HG03565 (cell line): ENCODE data around the gene MORN1.
A peak's percentile ranks its signal among the peaks of the same experiment; 100 is the strongest.

Source experiments
- ATAC-seq: cut with Tn5 transposase; IDR thresholded peaks from one replicate; pipeline ENCODE4 v1.9.1; 2021; ENCODE audit warnings: mild to moderate bottlenecking, moderate library complexity; ENCODE audit not compliant: unreplicated experiment

The MORN1 gene

DNA sequence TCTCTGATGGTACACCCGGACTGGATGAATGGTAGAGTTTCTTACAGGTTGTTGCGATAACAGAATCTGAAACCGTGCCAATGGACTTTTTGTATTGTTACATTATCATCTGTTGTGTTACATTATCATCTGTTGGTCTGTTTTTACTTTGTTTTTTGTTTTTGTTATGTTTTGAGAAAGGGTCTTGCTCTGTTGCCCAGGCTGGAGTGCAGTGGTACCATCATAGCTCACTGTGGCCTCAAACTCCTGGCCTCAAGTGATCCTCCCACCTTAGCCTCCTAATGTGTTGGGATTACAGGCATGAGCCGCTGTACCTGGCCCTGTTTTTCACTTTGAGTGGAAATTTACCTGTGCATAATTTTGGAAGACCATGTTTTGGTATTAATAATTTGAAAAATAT, 31.2 kb upstream of the MORN1 start:
- no peak for ATAC-seq

DNA sequence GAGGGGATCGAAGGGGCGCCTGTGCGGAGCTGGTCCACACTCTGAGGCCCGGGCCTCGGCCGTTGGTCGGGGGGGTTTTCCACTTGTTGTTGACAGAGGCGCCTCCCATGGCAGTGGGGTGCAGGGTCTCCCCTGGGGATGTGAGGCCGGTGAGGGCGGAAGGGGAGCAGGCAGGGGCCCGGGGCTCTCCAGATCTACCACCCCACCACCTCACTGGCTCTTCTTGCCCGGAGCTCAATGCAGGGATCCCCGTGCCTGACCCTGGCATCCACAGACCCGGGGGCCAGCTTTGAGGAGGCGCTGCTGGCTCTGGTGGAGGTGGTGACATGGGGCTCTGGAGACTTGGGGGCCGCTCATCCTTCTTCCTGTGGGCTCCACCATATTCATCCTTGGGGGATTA, 28.1 kb upstream of the MORN1 start:
- ATAC-seq = no peak

DNA sequence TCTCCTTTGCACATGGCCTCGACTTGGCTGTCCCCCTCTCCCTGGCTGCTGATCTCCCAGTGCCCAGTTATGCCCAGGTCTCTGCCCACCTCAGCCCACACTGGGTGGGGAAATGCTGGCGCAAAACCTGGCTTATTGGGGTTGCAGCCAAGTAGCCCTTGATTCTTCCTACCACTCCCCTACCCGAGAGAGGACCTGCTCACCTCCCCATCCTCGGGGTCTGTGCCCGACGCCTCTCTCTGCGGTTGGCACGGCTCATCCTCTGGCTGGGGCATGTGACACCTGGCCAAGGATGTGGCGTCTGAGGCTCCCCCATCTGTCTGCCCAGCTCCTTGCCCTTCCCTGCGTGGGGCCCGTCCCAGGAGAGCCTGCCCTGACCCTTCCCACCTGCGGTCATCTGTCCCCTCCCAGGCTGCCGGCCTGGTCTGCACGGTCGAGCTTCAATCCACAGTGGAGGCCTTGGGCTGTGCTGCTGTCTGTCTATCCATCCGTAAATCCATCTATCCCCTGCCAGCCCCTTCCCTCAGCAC, 27.5 kb upstream of the MORN1 start:
- no peak for ATAC-seq

DNA sequence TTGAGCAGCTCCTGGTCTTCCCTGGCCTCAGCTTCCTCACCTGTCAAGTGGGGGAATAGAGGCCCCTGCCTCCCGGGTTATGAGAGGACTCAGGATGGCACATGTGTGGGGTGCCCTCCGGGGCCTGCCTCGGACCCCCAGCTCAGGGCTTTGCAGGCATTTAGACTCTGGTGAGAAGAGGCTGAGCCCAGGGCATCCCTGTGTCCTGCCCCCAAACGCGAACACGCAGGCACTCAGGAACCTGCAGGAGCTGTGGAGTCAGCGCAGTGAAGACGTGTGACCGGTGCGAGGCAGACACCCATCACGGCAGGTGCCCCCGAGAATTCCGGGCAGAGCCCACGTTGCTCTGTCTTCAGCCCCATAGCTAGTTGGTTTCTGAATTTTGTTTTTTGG, 26.5 kb upstream of the MORN1 start:
- no peak for ATAC-seq

DNA sequence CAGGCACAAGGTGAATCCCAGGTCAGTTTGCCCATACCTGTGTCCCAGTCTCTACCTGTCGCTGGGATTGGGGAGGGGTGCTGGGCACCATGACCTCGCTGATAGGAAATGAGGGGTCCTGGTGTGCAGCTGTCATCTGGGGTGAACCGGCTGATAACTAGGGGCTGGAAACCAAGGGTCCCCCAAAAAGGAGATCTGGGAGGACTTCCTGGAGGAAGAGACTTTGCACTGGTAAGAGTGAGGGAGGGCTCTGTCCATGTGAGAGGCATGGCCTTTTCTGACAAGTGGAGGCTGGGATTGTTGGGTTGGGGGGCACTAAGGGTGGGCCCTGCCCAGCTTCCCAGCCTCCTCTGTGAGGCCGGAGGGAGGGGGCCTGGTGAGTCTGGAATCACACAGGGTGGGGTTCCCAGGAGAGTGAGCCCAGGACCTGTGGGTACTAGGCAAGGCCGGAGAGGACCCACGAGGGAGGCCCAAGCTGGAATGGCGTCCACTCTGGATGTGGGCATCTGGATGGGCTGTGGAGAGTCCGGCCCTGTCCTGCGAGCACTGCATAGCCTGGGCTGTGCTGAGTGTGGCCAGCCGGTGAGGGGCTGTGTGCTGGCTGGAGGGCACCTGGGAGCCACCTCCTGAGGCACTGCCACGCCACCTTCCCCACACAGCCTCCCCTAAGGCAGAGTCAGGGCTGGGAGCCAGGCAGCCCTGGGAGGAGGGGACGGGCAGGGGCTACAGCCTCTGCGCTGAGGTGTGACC, 25.9 kb upstream of the MORN1 start:
- no peak for ATAC-seq

DNA sequence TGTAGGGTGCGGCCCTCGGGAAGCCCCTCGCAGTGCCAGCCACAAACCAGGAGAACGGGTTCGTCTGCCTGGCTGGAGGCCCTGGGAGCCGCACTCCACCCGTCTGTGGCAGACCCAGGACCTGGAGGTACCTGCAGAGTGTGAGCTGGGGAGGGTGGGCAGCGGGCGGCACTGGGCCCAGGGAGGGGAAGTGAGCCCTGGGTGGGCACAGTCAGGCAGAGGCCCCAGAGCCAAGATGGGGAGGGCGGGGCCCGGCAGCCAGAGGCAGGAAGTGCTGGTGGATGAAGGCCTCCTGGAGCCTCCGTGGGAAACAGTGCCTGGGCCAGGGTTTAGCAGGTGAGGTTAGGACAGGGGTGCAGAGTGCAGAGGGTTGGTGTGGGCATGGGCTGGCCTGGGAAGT, 25.0 kb upstream of the MORN1 start:
- no peak for ATAC-seq

- no peak for ATAC-seq
These were observed 24.5 kb upstream of the MORN1 start for GRCh38 chr1:2415801-2416208.

GRCh38 chr1:2415337-2415736, 24.0 kb upstream of the MORN1 start:
- ATAC-seq = no peak

- ATAC-seq = no peak
These were observed 23.1 kb upstream of the MORN1 start for GRCh38 chr1:2414297-2414958.

DNA sequence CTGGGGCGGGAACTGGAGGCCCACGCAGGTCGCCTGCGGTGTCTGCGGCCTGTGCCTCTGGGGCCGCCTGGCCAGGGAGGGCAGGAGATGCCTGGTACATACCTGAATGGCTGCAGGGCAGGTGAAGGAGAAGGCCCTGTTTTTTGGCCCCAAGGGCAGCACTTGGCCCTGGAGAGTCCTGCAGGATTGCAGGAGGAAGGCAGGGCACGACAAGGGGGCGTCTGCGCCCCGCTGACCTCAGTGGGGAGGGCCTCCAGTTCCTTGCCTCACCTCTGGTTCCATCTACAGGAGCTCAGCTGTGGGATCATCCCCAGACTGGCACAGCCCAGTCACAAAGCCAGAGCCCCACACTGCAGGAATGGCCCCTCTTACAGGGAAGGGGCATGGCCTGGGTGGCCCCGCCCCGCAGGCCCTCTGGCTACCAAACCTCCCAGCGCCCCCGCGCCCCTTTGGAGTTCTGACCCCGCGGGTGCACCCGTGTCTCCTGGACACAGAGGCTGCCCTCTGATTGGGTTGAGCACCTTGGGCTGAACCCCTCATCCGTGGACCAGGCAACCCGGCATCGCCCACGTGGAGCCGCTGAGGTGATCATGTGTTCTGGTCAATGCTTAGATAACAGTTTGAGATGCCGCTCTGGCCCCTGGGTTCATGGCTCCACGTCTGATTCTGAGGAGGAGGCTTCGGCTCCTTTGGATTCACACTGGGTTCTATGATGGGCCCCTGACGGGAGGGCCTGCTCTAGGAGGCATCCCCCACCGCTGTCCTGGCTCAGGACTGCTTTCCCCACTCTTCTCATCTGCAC, 22.3 kb upstream of the MORN1 start:
- no peak for ATAC-seq

DNA sequence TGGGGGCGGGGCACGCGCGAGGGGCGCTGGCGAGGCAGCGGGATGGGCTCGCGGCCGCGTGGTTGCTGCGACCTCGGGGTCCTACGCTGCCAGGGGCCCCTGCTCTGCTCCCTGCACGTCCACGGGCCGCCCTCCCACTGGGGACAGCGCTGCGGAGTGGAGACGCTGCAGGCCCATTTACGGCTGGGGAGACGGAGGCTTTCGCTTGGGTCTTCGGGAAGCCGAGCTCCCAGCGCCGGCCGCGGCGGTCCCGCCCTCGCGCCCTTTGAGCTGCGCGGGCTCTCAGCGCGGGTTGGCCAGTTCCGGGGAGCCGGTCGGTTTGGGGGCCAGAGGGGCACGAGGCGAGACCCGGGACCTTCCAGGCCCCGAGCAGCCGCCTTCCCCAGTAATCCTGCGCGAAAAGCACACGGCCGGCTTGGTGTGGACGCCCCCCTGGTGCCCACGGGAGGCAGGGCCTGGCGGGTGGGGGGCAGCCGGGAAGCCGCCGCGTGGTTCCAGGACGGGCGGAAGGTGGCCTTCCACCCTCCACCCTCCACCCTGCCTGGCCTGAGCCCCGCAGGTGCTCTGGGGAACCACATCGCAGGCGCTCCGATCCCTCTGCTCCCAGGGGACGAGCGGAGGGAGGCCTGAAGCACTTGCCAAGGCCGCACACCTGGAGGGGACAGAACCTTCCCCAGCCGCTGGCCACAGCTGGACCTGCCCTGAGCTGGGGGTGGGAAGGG, 21.6 kb upstream of the MORN1 start:
- no peak for ATAC-seq

DNA sequence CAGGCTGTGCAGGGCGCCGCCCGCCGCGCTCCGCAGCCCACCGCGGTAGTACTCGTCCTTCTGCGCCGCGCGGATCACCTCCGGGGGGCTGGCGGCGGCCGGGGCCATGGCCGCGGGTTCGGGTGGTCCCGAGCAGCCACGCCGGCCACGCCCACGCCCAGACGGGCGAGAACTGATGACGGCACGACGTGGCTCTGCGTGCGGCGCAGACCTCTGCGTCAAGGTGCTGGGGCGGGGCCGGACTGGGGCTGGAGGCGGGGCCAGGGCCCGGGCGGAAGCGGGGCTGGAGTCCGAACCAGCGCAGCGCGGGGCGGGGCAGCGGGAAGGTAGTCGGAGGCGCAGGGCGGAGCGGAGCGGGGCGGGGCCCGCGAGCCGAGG, 21.0 kb upstream of the MORN1 start, which contains the start of gene PEX10:
Gene PEX10, minus strand, starts transcription at position 170 of the 378 bp plus-strand sequence. Its CDS starts 62 bp downstream, at position 108.
- peak; percentile 74 for ATAC-seq

DNA sequence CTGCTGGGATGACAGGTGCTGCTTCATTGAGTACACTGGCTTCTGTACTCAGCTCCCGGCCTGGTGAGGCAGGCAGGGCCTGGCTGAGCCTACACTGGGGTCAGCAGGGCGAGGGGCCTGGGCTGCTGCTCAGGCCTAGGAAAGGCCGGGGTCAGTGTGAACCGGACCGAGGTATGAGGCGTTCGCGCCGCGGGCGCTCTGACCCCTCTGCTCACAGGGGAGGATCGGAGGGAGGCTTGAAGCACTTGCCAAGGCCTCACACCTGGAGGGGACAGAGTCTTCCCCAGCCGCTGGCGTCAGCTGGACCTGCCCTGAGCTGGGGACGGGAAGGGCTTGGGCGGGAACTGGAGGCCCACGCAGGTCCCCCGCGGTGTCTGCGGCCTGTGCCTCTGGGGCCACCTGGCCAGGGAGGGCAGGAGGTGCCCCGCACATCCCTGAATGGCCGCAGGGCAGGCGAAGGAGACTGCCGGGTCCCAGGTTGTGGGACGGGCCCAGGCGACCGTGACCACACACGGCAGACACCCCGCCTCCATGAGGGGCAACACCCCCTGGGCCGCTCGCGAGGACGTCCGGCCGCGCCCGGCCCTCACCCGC, 20.5 kb upstream of the MORN1 start:
- peak; percentile 23 for ATAC-seq

GRCh38 chr1:2409745-2410144, 18.4 kb upstream of the MORN1 start:
- no peak for ATAC-seq

GRCh38 chr1:2408859-2409276, 17.5 kb upstream of the MORN1 start:
- ATAC-seq = no peak

DNA sequence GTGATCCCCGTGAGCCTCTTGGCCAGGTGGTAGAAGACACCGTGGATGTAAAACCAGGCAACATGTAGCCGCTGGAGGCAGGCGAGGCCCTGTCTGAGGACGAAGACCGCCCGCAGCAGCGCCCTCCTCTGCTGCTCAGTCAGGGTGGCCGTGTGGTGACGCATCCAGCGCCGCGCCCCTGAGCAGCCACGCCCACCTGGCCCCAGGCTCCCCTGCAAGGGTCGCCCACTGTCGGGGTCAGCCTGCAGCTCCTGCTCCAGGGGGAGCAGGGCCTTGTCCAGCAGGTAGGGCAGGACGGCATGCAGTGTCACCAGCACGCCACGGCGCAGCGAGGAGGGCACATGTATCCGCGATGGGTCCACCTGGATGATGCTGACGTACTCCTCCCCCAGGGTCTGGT, 17.1 kb upstream of the MORN1 start:
- ATAC-seq = no peak

- no peak for ATAC-seq
These were observed 16.6 kb upstream of the MORN1 start for GRCh38 chr1:2407991-2408275.

- no peak for ATAC-seq
These were observed 16.0 kb upstream of the MORN1 start for GRCh38 chr1:2407166-2407990.

- no peak for ATAC-seq
These were observed 15.2 kb upstream of the MORN1 start for GRCh38 chr1:2406451-2407041.
